Adipocyte (in vitro differentiated cells): Measurements from ENCODE around the gene TSHZ1.

Experiments
- DNase-seq: peaks from one replicate; pipeline ENCODE4 v3.0.0-alpha.2; 2015; ENCODE audit warnings: low read depth
- H3K27me3 ChIP-seq: replicated peaks from 2 replicates; pipeline ENCODE4 v1.7.0; 2013; ENCODE audit warnings: mild to moderate bottlenecking, low read length, moderate library complexity; ENCODE audit not compliant: control insufficient read depth, insufficient read depth
- H3K36me3 ChIP-seq: 2 replicates; pipeline ENCODE4 v1.7.0; 2013; ENCODE audit warnings: low read length, mild to moderate bottlenecking, moderate library complexity; ENCODE audit not compliant: control insufficient read depth, insufficient read depth, severe bottlenecking
- H3K4me1 ChIP-seq: 2 replicates; pipeline ENCODE4 v1.7.0; 2013; ENCODE audit warnings: mild to moderate bottlenecking, low read length, moderate library complexity; ENCODE audit not compliant: control insufficient read depth, insufficient read depth
- H3K4me3 ChIP-seq: 2 replicates; pipeline ENCODE4 v1.7.0; 2013; ENCODE audit warnings: mild to moderate bottlenecking, low read length, moderate library complexity
- H3K9ac ChIP-seq: 2 replicates; pipeline ENCODE4 v1.7.0; 2013; ENCODE audit warnings: mild to moderate bottlenecking, low read length, moderate library complexity
- H3K9me3 ChIP-seq: 2 replicates; pipeline ENCODE4 v1.7.0; 2013; ENCODE audit warnings: mild to moderate bottlenecking, low read length, moderate library complexity; ENCODE audit not compliant: control insufficient read depth

Gene TSHZ1

GRCh38 chr18:75169411-75169810 lies 41.2 kb upstream of the TSHZ1 start:
- H3K27me3 ChIP-seq = peaks cover 19% of the 10 kb centered on the region
- H3K36me3 ChIP-seq = no peaks in the 10 kb centered on the region
- H3K9me3 ChIP-seq = no peaks in the 10 kb centered on the region
- no peaks in the 10 kb centered on the region for H3K4me1 ChIP-seq
- no peak for DNase-seq
- H3K9ac ChIP-seq = no peak overlapping the region
- H3K4me3 ChIP-seq = no peak overlapping the region

GRCh38 chr18:75170022-75170789 lies 40.4 kb upstream of the TSHZ1 start:
- Histone ChIP-seq H3K9ac (no peak overlapping the region), H3K27me3 (peaks cover 16% of the 10 kb centered on the region), H3K4me3 (no peak overlapping the region), H3K4me1 (no peaks in the 10 kb centered on the region), H3K36me3 (no peaks in the 10 kb centered on the region), H3K9me3 (no peaks in the 10 kb centered on the region)
- no peak for DNase-seq

GRCh38 chr18:75170916-75171315 lies 39.7 kb upstream of the TSHZ1 start:
- Histone ChIP-seq H3K9ac (no peak overlapping the region), H3K4me3 (no peak overlapping the region), H3K9me3 (no peaks in the 10 kb centered on the region), H3K27me3 (peaks cover 12% of the 10 kb centered on the region), H3K36me3 (no peaks in the 10 kb centered on the region), H3K4me1 (no peaks in the 10 kb centered on the region)
- DNase-seq = no peak

GRCh38 chr18:75172299-75173124 lies 38.1 kb upstream of the TSHZ1 start:
- Histone ChIP-seq H3K9ac (no peak overlapping the region), H3K27me3 (no peaks in the 10 kb centered on the region), H3K4me3 (no peak overlapping the region), H3K9me3 (no peaks in the 10 kb centered on the region), H3K4me1 (no peaks in the 10 kb centered on the region), H3K36me3 (no peaks in the 10 kb centered on the region)
- no peak for DNase-seq

GRCh38 chr18:75173125-75173432 lies 37.5 kb upstream of the TSHZ1 start:
- no peaks in the 10 kb centered on the region for H3K27me3 ChIP-seq
- H3K9ac ChIP-seq = no peak overlapping the region
- DNase-seq = no peak
- H3K4me3 ChIP-seq = no peak overlapping the region
- no peaks in the 10 kb centered on the region for H3K36me3 ChIP-seq
- H3K9me3 ChIP-seq = no peaks in the 10 kb centered on the region
- H3K4me1 ChIP-seq = no peaks in the 10 kb centered on the region

GRCh38 chr18:75173738-75174137 lies 36.9 kb upstream of the TSHZ1 start:
- no peaks in the 10 kb centered on the region for H3K9me3 ChIP-seq
- DNase-seq = no peak
- H3K27me3 ChIP-seq = no peaks in the 10 kb centered on the region
- no peaks in the 10 kb centered on the region for H3K4me1 ChIP-seq
- no peaks in the 10 kb centered on the region for H3K36me3 ChIP-seq
- no peak overlapping the region for H3K4me3 ChIP-seq
- H3K9ac ChIP-seq = no peak overlapping the region

- Histone ChIP-seq H3K9me3 (peaks cover 6% of the 10 kb centered on the region), H3K4me1 (no peaks in the 10 kb centered on the region), H3K36me3 (no peaks in the 10 kb centered on the region), H3K4me3 (no peak overlapping the region), H3K9ac (no peak overlapping the region), H3K27me3 (no peaks in the 10 kb centered on the region)
- DNase-seq = no peak
Observed at GRCh38 chr18:75176849-75177248, 33.7 kb upstream of the TSHZ1 start.

GRCh38 chr18:75178376-75178775 lies 32.2 kb upstream of the TSHZ1 start:
- DNase-seq = no peak
- no peak overlapping the region for H3K9ac ChIP-seq
- no peaks in the 10 kb centered on the region for H3K4me1 ChIP-seq
- peaks cover 12% of the 10 kb centered on the region for H3K9me3 ChIP-seq
- H3K27me3 ChIP-seq = no peaks in the 10 kb centered on the region
- H3K36me3 ChIP-seq = no peaks in the 10 kb centered on the region
- H3K4me3 ChIP-seq = no peak overlapping the region

GRCh38 chr18:75179819-75180600 lies 30.6 kb upstream of the TSHZ1 start:
- H3K4me3 ChIP-seq = no peak overlapping the region
- H3K36me3 ChIP-seq = no peaks in the 10 kb centered on the region
- H3K27me3 ChIP-seq = no peaks in the 10 kb centered on the region
- H3K4me1 ChIP-seq = no peaks in the 10 kb centered on the region
- H3K9ac ChIP-seq = no peak overlapping the region
- H3K9me3 ChIP-seq = peaks cover 12% of the 10 kb centered on the region
- no peak for DNase-seq

GRCh38 chr18:75183524-75183923 lies 27.1 kb upstream of the TSHZ1 start:
- Histone ChIP-seq H3K36me3 (no peaks in the 10 kb centered on the region), H3K27me3 (no peaks in the 10 kb centered on the region), H3K9me3 (peaks cover 12% of the 10 kb centered on the region), H3K4me1 (no peaks in the 10 kb centered on the region), H3K9ac (no peak overlapping the region), H3K4me3 (no peak overlapping the region)
- no peak for DNase-seq

GRCh38 chr18:75183973-75184493 lies 26.6 kb upstream of the TSHZ1 start:
- Histone ChIP-seq H3K9ac (no peak overlapping the region), H3K9me3 (peaks cover 12% of the 10 kb centered on the region), H3K27me3 (no peaks in the 10 kb centered on the region), H3K4me3 (no peak overlapping the region), H3K36me3 (no peaks in the 10 kb centered on the region), H3K4me1 (no peaks in the 10 kb centered on the region)
- no peak for DNase-seq
